Ovary (tissue), 9 donors: ENCODE results near the gene TMEM229A. TPM values are rescaled to one million over a fixed set of nuclear protein-coding genes. Genes with fewer than 3 reads are reported as not detected.

Source experiments
- DNase-seq, 5 donors: peaks; one replicate each; pipeline ENCODE4 v3.0.0-alpha.2; 2019 to 2020
- H3K27ac ChIP-seq, 2 donors: fragments of 200-600 bp; one replicate each; pipeline versions ENCODE4 v1.5.1 to v1.8.0; 2019 to 2022
- H3K27me3 ChIP-seq: fragments of 200-600 bp; one replicate; pipeline ENCODE4 v1.8.0; 2022
- H3K36me3 ChIP-seq: fragments of 200-600 bp; sonication (generic); one replicate; pipeline ENCODE4 v1.5.1; 2019
- H3K4me1 ChIP-seq: one replicate; pipeline ENCODE4 v1.8.1; 2013; ENCODE audit warnings: mild to moderate bottlenecking, moderate library complexity; ENCODE audit not compliant: insufficient read depth
- H3K4me3 ChIP-seq: fragments of 200-600 bp; sonication (generic); one replicate; pipeline ENCODE4 v1.5.1; 2017
- H3K9me3 ChIP-seq, 2 donors: fragments of 200-600 bp in 1 of 2; sonication (generic) in 1 of 2; one replicate each; pipeline versions ENCODE4 v1.5.1 to v1.8.1; 2013 to 2019; ENCODE audit warnings: mild to moderate bottlenecking in 1 of 2, moderate library complexity in 1 of 2
- CTCF ChIP-seq, 3 donors: fragments of 450-650 bp in 2 of 3; fragments of 200-600 bp in 1 of 3; IDR thresholded peaks; one replicate each; pipeline versions ENCODE4 v1.5.1 to v1.8.0; 2016 to 2022; ENCODE audit warnings: antibody characterized with exemption in 3 of 3, mild to moderate bottlenecking in 1 of 3
- EP300 ChIP-seq: sonication (generic); formaldehyde crosslinking; IDR thresholded peaks from one replicate; pipeline ENCODE4 v1.6.1; 2017; ENCODE audit warnings: antibody characterized with exemption
- POLR2A ChIP-seq: fragments of 450-650 bp; IDR thresholded peaks from one replicate; pipeline ENCODE4 v1.6.1; 2017; ENCODE audit warnings: antibody characterized with exemption, mild to moderate bottlenecking, moderate library complexity
- WGBS, 3 donors: extraction: QIAGEN DNeasy Blood & Tissue Kit in 1 of 3; methylation state at CpG; one replicate each; pipeline versions ENCODE4 v1.1.5 to v1.1.7; 2013 to 2017; 5-methylcytosine and 5-hydroxymethylcytosine counted together
- intact Hi-C, 4 donors: fragments of 100-400 bp; cut with DNase I; formaldehyde crosslinking; loops; one replicate each; pipeline versions ENCODE4 v1.11.0 to v1.15.1; 2022 to 2023
- polyA plus RNA-seq, 2 donors: library from polyadenylated mRNA; stranded (reverse); fragments of 200-250 nt in 1 of 2; fragments of 350-450 nt in 1 of 2; fragmentation: Illumina TruSeq in 1 of 2; extraction: RNeasy Lipid Tissue Mini Kit (QIAGEN cat#74804) in 1 of 2; gene quantifications; one replicate each; pipeline ENCODE4 v1.2.3, GENCODE V29; 2013 to 2014
- total RNA-seq, 7 donors: library from RNA; depleted of rRNA in 2 of 7; stranded (reverse); fragments of >200 nt in 2 of 7; fragmentation: NEBNext Ultra II Directional in 3 of 7; extraction: Animal tissue kit (Norgen Biotek cat#: 25700) in 3 of 7; gene quantifications; one replicate each; pipeline versions ENCODE4 v1.1.0 to v1.2.4, GENCODE V29; 2016 to 2023
- donor health status: DM: no; HTN: no; CAD: no; lungs with moderate emphysema.
- donor health status: DM: no; HTN: no; CAD: no.
- donor health status: Bipolar disorder and iron deficiency.
- donor health status: DM: yes; HTN: yes; CAD: no.
- donor health status: DM: no; HTN: no; CAD: no.
- donor health status: DM: yes; HTN: yes; CAD: no.

TMEM229A gene
- total and polyA plus RNA-seq, 9 donors, result 0.22 to 1.8 (median 0.60) TPM; not detected in 3

GRCh38 chr7:123999703-124000102, 33.2 kb downstream of the TMEM229A start:
- H3K27me3 ChIP-seq, result no peaks in the 10 kb centered on the region
- intact Hi-C loops, result no loop called here
- no peak overlapping the region for H3K4me3 ChIP-seq
- H3K36me3 ChIP-seq, result no peaks in the 10 kb centered on the region
- no peak overlapping the region for H3K27ac ChIP-seq
- TF ChIP-seq EP300, result no peak
- TF ChIP-seq CTCF (IDR thresholded peaks at IDR 0.05), result no peak
- TF ChIP-seq POLR2A, result no peak
- no peaks in the 10 kb centered on the region for H3K4me1 ChIP-seq
- no peaks in the 10 kb centered on the region for H3K9me3 ChIP-seq
- no peak for DNase-seq
- 93 to 95% (median 93%) methylated on average over 3 of the region's 3 CpGs for WGBS, 3 donors

DNA sequence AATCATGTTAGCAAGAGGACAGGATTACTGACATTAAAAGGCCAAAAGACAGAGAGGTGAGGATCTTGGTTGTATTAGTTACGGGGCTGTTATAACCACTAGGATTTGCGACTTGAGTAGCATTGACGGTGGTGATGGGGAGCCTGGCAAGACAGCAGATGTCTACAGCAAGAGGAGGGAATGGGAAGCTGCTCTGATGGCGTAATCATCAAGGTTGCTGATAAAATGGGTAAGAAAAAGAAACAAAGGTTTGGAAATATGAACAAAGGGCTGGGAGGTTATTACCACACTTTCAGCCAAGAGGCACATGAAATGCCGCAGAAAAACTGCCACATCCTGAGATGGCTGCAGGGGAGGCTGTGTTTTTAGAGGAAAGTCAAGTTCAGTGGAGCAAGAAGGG, 33.9 kb downstream of the TMEM229A start:
- Histone ChIP-seq H3K36me3 (no peaks in the 10 kb centered on the region), H3K27me3 (no peaks in the 10 kb centered on the region), H3K27ac (no peak overlapping the region), H3K9me3 (no peaks in the 10 kb centered on the region), H3K4me3 (no peak overlapping the region), H3K4me1 (no peaks in the 10 kb centered on the region)
- 82 to 85% (median 84%) methylated on average over 5 of the region's 5 CpGs for WGBS, 3 donors
- intact Hi-C loops, result no loop called here
- no peak for DNase-seq
- TF ChIP-seq EP300 (no peak), POLR2A (no peak), CTCF (IDR thresholded peaks at IDR 0.05) (no peak)

DNA sequence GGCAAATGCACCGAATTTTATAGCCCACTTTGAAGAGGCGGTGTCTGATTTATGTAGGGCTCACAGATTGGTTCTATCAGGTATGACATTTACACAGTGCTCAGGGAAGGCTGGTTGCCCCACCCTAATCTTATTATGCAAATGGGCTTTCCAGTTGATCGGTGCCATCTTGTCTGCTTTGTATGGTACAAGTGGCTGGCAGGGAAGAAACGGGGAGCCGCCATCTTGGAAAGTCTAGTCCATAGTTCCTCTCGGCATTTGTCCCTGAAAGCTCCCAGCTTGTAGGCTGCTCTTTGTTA, 36.6 kb downstream of the TMEM229A start:
- Histone ChIP-seq H3K4me1 (no peaks in the 10 kb centered on the region), H3K4me3 (no peak overlapping the region), H3K27me3 (no peaks in the 10 kb centered on the region), H3K27ac (no peak overlapping the region), H3K36me3 (no peaks in the 10 kb centered on the region), H3K9me3 (no peaks in the 10 kb centered on the region)
- DNase-seq, result no peak
- intact Hi-C loops, result no loop called here
- WGBS, 3 donors, result 93 to 97% (median 94%) methylated on average over 6 of the region's 6 CpGs
- TF ChIP-seq CTCF (IDR thresholded peaks at IDR 0.05) (no peak), EP300 (no peak), POLR2A (no peak)

GRCh38 chr7:123995617-123996326, 37.1 kb downstream of the TMEM229A start:
- no peaks in the 10 kb centered on the region for H3K36me3 ChIP-seq
- intact Hi-C loops, result no loop called here
- DNase-seq, result no peak
- H3K27me3 ChIP-seq, result no peaks in the 10 kb centered on the region
- no peaks in the 10 kb centered on the region for H3K9me3 ChIP-seq
- H3K27ac ChIP-seq, result no peak overlapping the region
- WGBS, 3 donors, result 92 to 94% (median 94%) methylated on average over 10 of the region's 10 CpGs
- H3K4me1 ChIP-seq, result no peaks in the 10 kb centered on the region
- TF ChIP-seq POLR2A (no peak), CTCF (IDR thresholded peaks at IDR 0.05) (no peak), EP300 (no peak)
- H3K4me3 ChIP-seq, result no peak overlapping the region
